GM12874 (cell line): ENCODE data around the gene CMIP.

ENCODE experiments used
- CTCF ChIP-seq: IDR thresholded peaks from 2 replicates; pipeline ENCODE4 v1.5.1; 2011; ENCODE audit warnings: low read depth, mild to moderate bottlenecking, control low read depth, low read length, moderate library complexity; ENCODE audit not compliant: insufficient read depth

Gene CMIP

GRCh38 chr16:81612351-81613163 lies 167.9 kb downstream of the CMIP start:
- no peak for TF ChIP-seq CTCF

DNA sequence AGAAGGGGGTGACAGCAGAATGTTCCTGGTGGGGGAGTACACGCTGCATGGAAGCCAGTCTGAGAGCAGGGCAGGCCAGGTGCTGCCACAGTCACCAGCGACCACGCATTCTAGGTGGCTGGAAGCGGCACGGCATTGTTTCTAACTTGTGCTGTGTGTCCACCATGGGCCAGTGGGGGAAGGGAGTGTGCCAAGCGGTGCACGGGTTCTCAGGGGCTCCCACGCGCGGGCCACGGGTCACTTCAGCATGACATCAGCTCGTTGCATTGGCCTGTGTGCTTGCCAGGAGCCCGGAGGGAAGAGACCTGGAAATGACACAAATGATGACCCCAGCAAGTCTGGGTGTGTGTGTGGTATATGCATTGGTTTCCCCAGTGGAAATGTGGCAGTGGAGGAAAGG lies 169.6 kb downstream of the CMIP start:
- no peak for TF ChIP-seq CTCF

DNA sequence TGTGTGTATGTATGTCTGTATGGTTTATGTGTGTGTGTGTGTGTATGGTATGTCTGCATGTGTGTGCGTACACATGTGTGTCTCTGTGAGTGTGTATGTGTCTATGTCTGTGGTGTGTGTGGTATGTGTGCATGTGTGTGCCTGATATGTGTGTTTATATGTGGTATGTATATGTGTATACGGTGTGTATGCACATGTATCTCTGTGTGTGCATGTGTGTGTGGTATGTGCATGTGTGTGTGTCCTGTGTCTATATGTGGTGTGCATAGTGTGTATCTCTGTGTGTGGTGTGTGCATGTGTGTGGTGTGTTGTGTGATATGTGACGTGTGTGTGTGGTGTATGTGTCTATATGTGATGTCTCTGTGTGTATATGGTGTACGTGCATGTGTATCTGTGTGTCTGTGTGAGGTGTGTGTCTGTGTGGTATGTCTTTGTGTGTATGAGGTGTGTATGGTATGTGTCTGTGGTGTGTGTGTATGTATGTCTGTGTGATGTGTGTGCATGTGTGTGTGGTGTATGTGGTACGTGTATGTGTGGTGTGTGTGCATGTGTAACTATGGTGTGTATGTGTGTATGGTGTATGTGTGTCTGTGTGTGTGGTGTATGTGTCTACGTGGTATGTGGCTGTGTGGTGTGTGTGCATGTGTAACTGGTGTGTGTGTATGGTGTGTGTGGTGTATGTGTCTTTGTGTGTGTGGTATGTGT lies 170.2 kb downstream of the CMIP start:
- TF ChIP-seq CTCF: no peak

GRCh38 chr16:81615411-81615810 lies 170.8 kb downstream of the CMIP start:
- TF ChIP-seq CTCF: no peak

GRCh38 chr16:81615833-81616232 lies 171.2 kb downstream of the CMIP start:
- no peak for TF ChIP-seq CTCF

GRCh38 chr16:81616321-81617020 lies 171.9 kb downstream of the CMIP start:
- TF ChIP-seq CTCF: no peak

DNA sequence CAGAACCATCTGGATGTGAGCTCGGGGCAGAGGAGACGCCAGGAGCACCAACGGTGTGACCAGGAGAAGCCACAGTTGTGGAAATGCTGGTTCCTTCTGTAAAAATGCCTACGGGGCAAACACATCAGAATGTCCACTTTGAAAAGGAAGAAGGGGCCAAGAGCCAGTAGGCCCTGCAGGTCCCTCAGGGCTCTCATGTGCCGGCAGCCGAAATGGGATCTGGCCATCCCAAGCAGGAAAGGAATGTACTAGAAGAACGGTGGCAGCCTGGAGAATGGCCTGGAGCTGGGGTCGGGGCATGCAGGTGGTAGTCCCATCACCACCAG lies 172.4 kb downstream of the CMIP start:
- TF ChIP-seq CTCF: no peak
